HG03064 (cell line): Measurements from ENCODE around the gene MYCL.
"Not testable (repeated sequence)": the region's sequence is repeated elsewhere in the genome, so short reads cannot be mapped to it uniquely, and the experiment has no call there.

Source experiments
- ATAC-seq: cut with Tn5 transposase; IDR thresholded peaks from one replicate; pipeline ENCODE4 v1.9.1; 2021; ENCODE audit warnings: low read depth; ENCODE audit not compliant: unreplicated experiment

Gene MYCL

GRCh38 chr1:39922251-39922688, 20.6 kb upstream of the MYCL start:
- ATAC-seq: no peak

- no peak for ATAC-seq
Observed at GRCh38 chr1:39919545-39919944, 17.8 kb upstream of the MYCL start.

- no peak for ATAC-seq
Observed at GRCh38 chr1:39917825-39918224, 16.1 kb upstream of the MYCL start.

GRCh38 chr1:39915499-39916129, 13.9 kb upstream of the MYCL start:
- ATAC-seq: no peak

GRCh38 chr1:39913136-39913535, 11.4 kb upstream of the MYCL start:
- ATAC-seq: not testable (repeated sequence)

GRCh38 chr1:39910263-39910662, 8.5 kb upstream of the MYCL start:
- ATAC-seq: no peak

GRCh38 chr1:39908534-39908933, 6.8 kb upstream of the MYCL start:
- no peak for ATAC-seq

GRCh38 chr1:39907528-39908453, 6.1 kb upstream of the MYCL start:
- ATAC-seq: no peak

- ATAC-seq: no peak
Observed at GRCh38 chr1:39905172-39905571, 3.5 kb upstream of the MYCL start.

- no peak for ATAC-seq
Observed at GRCh38 chr1:39902460-39902807, 717 bp upstream of the MYCL start.

GRCh38 chr1:39901464-39901713, 328 bp downstream of the MYCL start:
- peak; percentile 13 for ATAC-seq

GRCh38 chr1:39900662-39901463, 854 bp downstream of the MYCL start:
- no peak for ATAC-seq

GRCh38 chr1:39899611-39900538, 1.8 kb downstream of the MYCL start:
- ATAC-seq: no peak

- ATAC-seq: no peak
Observed at GRCh38 chr1:39898648-39899603, 2.8 kb downstream of the MYCL start.

GRCh38 chr1:39898191-39898590, 3.5 kb downstream of the MYCL start:
- no peak for ATAC-seq

GRCh38 chr1:39896909-39897685, 4.6 kb downstream of the MYCL start:
- ATAC-seq: no peak

- ATAC-seq: no peak
Observed at GRCh38 chr1:39895731-39896480, 5.8 kb downstream of the MYCL start.
